HG03103 (cell line): ENCODE data around the gene IFNA1.
"Not testable (repeated sequence)": the region's sequence is repeated elsewhere in the genome, so short reads cannot be mapped to it uniquely, and the experiment has no call there.

Experiments
- ATAC-seq: cut with Tn5 transposase; IDR thresholded peaks from one replicate; pipeline ENCODE4 v1.9.1; 2021; ENCODE audit warnings: low read depth; ENCODE audit not compliant: unreplicated experiment

The IFNA1 gene

GRCh38 chr9:21440139-21440538, at the start of gene IFNA1:
Gene IFNA1, plus strand, starts transcription at chr9:21440439. Its CDS starts 69 bp downstream, at chr9:21440508.
- no peak for ATAC-seq

DNA sequence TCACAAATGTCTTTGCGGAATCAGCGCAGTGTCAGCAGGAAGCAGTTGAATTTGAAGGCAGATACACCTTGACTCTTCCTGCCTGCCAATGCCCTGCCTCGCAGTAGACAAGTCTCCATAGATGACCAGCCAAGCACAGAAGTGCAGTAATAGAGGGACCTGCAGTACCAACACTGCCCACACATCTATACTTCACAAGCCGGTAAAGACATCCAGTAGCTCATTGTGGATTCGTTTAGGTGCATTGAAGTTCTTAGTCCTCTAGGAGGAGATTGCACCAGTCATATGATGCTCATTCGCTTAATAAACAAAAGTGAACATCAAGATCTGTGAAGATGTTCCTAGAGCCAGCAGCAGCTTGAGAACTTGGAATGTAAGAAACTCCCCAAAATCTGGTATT, 48.0 kb upstream of the IFNA1 start:
- ATAC-seq: peak; percentile 76

DNA sequence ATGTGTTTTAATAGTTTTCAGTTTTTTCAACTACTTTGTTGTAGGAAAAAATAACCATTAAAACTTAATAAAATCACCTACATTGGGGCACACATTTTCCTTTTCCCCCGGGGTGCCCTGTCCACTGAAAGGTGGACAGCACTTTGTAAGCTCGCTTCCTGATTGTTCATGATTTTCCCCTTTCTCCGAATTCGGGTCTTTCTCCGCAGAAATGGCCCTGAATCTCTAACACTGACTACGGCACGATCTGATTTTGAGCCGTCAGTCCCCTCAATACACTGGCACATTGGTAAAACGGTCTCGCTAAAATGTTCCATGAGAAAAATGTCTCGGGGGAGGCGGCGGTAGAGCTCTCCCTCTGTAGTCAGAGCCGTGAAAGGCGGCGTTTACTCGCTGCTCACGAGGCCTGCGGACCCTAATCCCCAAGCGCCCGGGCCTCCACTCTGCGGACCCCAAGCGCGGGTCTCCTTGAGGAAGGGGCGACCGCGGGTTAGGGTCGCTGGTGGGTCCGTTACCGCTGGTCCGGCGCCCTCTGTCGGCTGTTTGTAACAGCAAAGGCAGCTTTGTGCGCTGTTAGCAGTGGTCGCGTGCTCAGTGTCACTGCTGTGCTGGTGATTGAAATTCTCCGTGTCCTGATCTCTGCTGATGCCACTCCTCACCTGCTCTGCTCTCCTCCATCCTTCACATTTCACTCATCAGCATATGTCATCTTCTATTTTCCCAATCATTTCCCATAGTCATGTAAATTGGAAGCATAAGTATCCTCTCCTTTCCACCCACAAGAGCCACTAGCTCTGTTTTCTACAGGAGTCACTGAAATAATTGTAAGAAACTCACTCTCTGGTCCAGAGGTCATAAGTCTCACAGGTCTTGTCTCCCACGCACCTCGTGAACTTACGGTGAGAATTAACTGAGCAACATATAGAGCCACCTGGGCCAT, 44.2 kb upstream of the IFNA1 start:
- ATAC-seq: peak; percentile 67

DNA sequence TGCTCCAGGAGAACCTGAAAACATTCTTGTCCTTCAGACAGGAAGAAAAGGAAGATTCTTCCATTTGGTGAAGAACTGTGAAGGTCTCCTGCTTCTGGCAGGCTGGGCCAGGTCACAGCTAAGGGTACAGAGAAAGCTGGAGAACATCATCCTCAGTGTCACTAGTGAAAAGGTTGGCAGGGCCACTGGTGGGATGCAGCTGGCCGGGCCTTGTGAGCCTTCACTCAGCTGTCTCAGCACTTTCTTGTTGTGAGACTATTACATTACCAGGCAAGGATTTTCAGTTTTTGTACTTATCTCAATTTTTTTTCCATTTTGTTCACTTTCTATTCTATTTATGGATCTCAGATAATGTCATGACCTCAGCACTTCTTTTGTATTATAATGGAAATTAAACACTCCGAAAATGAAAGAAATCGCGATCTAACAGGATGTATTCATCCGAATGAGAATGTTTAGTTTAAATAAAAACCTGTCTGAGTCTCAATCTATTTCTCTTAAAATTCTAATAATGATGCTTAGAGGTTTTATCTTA, 41.2 kb upstream of the IFNA1 start:
- no peak for ATAC-seq

DNA sequence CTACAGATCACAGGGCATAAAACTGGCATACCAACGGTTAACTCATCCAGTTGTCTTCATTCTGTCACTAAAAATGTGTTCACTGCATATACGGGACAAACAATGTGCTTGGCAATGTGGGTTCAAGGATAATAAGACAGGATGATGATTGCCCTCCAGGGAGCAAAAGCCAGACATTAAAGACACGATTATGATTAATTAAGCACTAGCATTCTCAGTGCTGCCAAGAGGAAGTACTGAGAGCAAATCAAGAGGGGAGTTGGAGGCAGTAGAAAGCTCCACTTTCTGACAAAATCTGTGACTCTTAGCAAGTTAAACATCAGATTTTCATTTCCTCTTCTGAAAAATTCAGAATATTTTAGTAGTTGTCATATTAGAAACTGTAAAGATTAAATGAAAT, 40.3 kb upstream of the IFNA1 start:
- ATAC-seq: no peak

- ATAC-seq: peak; percentile 54
These were observed 37.6 kb upstream of the IFNA1 start for GRCh38 chr9:21402386-21403251.

DNA sequence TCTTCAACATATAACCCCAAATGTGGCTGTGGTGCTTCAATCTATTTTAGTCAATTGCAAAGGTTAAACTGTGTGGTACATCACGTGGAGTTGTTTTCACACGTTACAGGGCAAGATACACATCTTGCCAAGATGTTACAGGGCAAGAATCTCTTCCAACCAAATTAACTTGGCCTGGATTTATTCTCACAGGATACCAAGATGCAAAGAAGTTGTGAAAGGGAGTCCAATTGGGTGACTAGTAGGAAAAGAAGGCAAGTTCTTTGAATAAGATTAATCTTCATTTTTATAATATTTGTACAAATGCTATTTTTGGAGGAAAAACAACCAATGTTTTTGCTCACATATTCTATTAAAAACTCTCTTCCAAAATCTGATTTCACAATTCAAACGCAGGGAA, 36.1 kb upstream of the IFNA1 start:
- no peak for ATAC-seq

DNA sequence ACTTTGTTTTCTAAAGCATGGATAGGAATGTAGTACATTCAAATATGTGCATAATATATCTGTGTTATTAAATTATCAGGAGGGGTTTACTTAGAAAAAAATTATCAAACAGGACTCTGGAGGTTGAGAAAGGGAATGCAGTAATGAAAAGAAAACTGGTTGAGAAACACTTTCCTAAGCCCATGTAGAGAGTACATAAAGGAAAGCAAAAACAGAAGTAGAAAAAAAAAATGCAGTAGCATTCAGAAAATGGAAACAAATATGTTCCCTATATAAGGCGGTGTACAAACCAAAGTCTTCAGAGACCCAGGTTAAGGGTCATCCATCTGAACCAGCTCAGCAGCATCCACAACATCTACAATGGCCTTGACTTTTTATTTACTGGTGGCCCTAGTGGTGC, 31.4 kb upstream of the IFNA1 start, which contains the start of gene IFNA8:
TSS of gene IFNA8 (plus strand) at position 301 of the 400 bp plus-strand sequence. CDS start at position 361, 60 bp downstream.
- no peak for ATAC-seq

- no peak for ATAC-seq
These were observed 28.1 kb upstream of the IFNA1 start for GRCh38 chr9:21412107-21412506.

DNA sequence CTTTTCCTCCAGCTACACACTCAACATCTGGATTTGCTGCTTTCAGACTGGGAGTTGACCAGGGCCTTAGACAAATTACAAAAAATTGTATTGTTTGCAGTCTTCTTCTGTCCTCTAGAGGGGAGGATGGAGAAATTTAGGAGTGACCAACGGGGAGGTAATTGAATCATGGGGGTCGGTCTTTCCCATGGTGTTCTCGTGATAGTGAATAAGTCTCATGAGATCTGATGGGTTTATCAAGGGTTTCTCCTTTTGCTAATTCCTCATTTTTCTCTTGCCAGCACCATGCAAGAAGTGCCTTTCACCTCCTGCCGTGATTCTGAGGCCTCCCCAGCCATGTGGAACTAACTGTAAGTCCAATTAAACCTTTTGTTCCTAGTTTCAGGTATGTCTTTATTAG, 27.1 kb upstream of the IFNA1 start:
- ATAC-seq: no peak

- peak; percentile 44 for ATAC-seq
These were observed 26.6 kb upstream of the IFNA1 start for GRCh38 chr9:21413624-21414023.

GRCh38 chr9:21414220-21414940, 25.9 kb upstream of the IFNA1 start:
- no peak for ATAC-seq

DNA sequence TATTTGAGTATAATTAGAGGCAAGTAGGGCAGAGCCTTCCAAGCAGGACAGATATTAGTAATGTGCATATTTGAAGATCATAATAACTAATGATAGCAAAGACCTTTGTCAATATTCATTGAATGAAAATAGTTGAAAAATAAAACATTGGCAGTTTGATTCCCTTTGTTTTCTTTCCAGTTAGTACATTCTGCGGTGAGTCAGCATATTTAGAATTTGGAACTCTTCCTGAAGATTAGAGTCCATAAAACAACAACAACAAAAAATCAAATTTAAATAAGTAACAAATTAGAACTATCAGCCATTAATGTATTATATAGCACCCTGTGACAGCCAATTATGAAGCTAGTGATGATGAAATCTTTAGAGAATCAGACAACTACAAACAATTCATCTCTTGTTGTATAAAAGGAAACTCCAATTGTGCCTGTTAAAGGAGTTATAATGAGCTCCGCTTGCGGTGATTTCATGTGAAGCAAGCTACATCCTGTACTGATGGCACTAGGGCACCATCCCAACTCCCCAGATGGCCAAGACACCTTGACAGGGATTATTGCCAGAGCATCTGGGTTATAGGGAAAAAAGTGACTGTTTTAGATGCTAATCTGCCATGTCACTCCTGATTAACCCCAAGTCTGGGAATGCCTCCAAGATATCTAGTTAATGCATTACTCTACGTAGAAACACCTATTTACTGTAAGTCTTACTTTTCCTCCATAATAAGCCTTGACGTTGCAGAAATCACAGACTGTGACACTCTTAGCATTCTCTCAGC, 24.6 kb upstream of the IFNA1 start:
- ATAC-seq: no peak

DNA sequence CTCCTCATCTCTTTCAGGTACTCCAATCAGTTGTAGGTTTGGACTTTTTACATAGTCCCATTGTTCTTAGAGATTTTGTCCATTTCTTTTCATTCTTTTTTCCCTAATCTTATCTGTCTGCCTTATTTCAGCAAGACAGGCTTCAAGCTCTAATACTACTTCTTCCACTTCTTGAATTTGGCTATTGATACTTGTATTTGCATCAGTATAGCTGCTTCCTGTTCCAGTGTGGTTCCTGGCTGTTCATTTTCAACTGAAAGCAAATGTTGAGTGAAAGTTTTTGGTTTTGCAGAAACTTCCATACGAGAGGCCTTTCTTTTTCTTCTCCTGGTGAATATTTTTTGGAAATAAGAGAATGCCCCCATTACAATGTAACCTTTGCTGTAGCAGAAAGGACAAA, 12.0 kb upstream of the IFNA1 start:
- ATAC-seq: no peak

GRCh38 chr9:21429191-21429590, 11.0 kb upstream of the IFNA1 start:
- no peak for ATAC-seq

DNA sequence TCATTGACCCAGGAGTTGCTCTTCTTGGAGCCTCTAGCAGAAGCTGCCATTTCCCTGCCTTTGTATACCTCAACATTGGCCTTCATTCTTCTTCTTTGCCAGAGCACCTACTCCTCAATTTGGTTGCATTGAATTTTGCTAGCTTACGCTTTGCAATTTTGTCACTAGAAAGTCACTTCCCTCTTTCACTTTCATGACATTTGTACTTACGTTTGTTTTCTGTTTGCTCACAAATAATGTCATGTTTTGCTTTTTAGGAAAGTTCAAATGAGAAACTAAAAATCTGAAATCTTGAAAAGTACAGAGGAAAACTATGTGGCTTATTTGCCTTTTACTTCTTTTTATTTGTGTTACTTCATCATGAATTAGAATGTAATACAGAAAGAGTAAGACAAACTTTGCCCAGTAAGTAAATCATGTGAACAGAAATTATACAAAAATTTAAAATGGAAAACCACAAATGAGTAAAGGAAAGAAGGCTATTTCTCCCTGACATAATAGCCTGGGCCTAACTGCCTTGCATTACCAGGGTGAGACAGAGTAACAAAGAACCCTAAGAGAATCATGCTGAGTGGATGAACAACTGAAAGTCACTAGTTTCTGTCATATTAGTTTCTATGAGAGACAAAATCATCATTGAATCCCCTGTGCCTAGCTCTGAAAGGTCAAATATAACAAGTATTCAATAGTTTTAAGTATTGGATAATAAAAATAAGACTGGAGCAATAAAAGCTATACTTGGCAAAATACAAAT, 7.4 kb upstream of the IFNA1 start:
- peak; percentile 55 for ATAC-seq

GRCh38 chr9:21434202-21435014, 5.8 kb upstream of the IFNA1 start:
- no peak for ATAC-seq

GRCh38 chr9:21435015-21435383, 5.2 kb upstream of the IFNA1 start:
- not testable (repeated sequence) for ATAC-seq
